ENCODE results near the gene PNPLA1.

The PNPLA1 gene

DNA sequence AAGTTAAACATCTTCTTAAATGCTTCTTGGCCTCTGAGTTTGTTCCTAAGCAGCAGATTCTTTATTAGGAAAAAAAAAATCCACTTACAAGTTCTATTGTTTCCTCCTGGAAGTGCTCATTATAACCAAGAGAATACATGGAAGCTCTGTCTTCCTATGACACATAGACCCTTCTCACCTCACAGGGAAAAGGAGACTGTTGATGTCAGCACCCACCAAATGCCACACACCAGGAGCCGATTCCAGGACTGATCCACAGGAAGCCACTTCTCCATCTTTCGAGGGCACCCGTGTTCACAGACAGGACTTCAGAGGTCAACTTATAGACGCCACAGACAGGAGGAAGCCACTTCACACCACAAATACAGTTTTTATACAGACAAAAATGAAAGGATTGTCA is 80.2 kb downstream of the PNPLA1 start:
- TF ChIP-seq, protein P1, sequence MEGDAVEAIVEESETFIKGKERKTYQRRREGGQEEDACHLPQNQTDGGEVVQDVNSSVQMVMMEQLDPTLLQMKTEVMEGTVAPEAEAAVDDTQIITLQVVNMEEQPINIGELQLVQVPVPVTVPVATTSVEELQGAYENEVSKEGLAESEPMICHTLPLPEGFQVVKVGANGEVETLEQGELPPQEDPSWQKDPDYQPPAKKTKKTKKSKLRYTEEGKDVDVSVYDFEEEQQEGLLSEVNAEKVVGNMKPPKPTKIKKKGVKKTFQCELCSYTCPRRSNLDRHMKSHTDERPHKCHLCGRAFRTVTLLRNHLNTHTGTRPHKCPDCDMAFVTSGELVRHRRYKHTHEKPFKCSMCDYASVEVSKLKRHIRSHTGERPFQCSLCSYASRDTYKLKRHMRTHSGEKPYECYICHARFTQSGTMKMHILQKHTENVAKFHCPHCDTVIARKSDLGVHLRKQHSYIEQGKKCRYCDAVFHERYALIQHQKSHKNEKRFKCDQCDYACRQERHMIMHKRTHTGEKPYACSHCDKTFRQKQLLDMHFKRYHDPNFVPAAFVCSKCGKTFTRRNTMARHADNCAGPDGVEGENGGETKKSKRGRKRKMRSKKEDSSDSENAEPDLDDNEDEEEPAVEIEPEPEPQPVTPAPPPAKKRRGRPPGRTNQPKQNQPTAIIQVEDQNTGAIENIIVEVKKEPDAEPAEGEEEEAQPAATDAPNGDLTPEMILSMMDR (IDR thresholded peaks at IDR 0.05; ENCODE audit: low read depth, low read length): no peak
- TF ChIP-seq EZH2phosphoT487 (IDR thresholded peaks at IDR 0.05; ENCODE audit: low read depth): no peak
- Histone ChIP-seq H3K27me3 (ENCODE audit: low read depth, low read length) (peaks cover 5% of the 10 kb centered on the region; the same call in 1 of the 2 replicates), H4K20me1 (ENCODE audit: insufficient read depth, low read length) (no peaks in the 10 kb centered on the region), H3K4me2 (ENCODE audit: low read length) (no peak overlapping the region), H2AFZ (ENCODE audit: low read depth, low read length) (no peak overlapping the region), H3K27ac (ENCODE audit: low read length) (no peak overlapping the region), H3K9ac (ENCODE audit: low read length) (no peak overlapping the region), H3K36me3 (replicated peaks; ENCODE audit: low read depth, low read length) (no peaks in the 10 kb centered on the region), H3K9me3 (ENCODE audit: insufficient read depth, low read length) (peaks cover 6% of the 10 kb centered on the region; the same call in 1 of the 2 replicates), H3K79me2 (ENCODE audit: low read length) (no peaks in the 10 kb centered on the region), H3K4me1 (ENCODE audit: low read length) (peaks cover 6% of the 10 kb centered on the region; the same call in 1 of the 2 replicates), H3K4me3 (ENCODE audit: low read length) (no peak overlapping the region)

DNA sequence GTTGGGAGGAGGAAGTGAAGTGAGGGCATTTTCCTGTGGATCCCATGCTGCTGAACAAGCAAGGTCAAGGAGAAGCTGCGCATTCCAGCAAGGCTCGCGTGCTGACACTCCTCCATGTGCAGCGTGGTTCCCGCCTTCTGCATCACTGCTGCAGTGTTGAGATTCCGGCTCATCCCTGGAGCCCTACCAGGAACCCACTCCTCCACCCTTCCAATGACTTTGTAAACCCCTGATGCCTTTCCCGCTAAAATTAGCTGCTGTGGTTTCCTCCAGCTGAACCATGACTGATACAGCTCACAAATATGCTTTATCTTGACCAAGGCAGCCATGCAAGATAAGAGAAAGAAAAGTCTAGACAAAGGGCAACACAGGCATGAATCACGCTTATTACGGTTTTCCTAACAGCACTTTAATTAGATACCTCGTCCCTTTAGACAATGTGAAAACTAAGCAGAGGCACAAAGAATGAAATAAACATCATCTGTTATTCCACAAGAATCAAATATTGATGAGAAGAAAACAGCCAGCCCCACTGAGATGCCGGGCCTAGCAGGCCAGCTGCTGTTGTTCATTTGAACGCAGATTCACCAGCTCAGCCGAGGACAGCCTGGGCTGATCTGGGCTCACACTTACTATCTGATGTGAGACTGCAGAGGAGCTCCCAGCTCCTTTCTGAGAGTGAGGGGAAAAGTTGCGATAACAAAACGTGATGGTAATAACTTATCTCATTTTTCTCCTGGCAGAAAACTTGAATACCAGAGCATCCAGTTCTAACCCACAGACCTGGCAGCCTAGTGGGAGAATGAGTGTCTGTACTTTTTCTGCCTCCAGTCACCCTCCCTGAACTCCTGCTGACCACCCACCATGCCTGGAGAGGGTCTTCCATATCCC is 81.1 kb downstream of the PNPLA1 start:
- no peak overlapping the region for H2AFZ ChIP-seq (ENCODE audit: low read depth, low read length)

DNA sequence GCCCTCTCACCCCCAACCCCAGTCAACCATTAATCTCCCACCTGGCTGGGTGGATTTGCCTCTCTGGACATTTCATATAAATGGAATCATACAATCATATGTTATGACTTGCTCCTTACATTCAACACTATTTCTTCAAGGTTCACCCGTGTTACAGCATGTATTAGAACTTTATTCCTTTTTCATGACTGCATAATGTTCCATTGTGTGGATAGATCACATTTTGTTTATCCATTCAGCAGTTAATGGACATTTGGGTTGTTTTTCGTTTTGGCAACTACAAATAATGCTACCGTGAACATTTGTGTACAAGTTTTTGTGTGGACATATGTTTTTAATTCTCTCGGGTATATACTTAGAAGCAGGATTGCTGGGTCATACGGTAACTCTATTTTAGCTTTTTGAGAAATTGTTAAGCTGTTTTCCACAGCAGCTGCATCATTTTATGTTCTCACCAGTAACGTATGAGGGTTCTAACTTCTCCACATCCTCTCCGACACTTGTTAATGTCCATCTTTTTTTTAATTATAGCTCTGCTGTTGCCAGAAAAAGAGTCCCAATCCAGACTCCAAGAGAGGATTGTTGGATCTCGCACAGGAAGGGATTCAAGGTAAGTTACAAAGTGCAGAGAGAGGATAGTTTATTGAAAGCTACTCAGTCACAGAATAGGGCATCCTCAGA is 82.8 kb downstream of the PNPLA1 start:
- no peak overlapping the region for H3K9ac ChIP-seq (ENCODE audit: low read length)
- no peak for TF ChIP-seq EZH2phosphoT487 (IDR thresholded peaks at IDR 0.05; ENCODE audit: low read depth)
- TF ChIP-seq, protein P1 (IDR thresholded peaks at IDR 0.05; ENCODE audit: low read depth, low read length): no peak
- H3K9me3 ChIP-seq (ENCODE audit: insufficient read depth, low read length): peaks cover 6% of the 10 kb centered on the region; the same call in 1 of the 2 replicates

More for the DNA sequence above, 81.1 kb downstream of the PNPLA1 start:
- Histone ChIP-seq H3K36me3 (replicated peaks; ENCODE audit: low read depth, low read length) (no peaks in the 10 kb centered on the region), H3K27ac (ENCODE audit: low read length) (no peak overlapping the region), H3K79me2 (ENCODE audit: low read length) (no peaks in the 10 kb centered on the region), H3K4me2 (ENCODE audit: low read length) (no peak overlapping the region), H3K27me3 (ENCODE audit: low read depth, low read length) (peaks cover 5% of the 10 kb centered on the region; the same call in 1 of the 2 replicates), H4K20me1 (ENCODE audit: insufficient read depth, low read length) (no peaks in the 10 kb centered on the region), H3K4me3 (ENCODE audit: low read length) (no peak overlapping the region), H3K9ac (ENCODE audit: low read length) (no peak overlapping the region), H3K4me1 (ENCODE audit: low read length) (peaks cover 7% of the 10 kb centered on the region; the same call in 1 of the 2 replicates), H3K9me3 (ENCODE audit: insufficient read depth, low read length) (peaks cover 6% of the 10 kb centered on the region; the same call in 1 of the 2 replicates)
- TF ChIP-seq, protein P1 (IDR thresholded peaks at IDR 0.05; ENCODE audit: low read depth, low read length): no peak
- TF ChIP-seq EZH2phosphoT487 (IDR thresholded peaks at IDR 0.05; ENCODE audit: low read depth): no peak

More for the DNA sequence above, 82.8 kb downstream of the PNPLA1 start:
- no peak overlapping the region for H2AFZ ChIP-seq (ENCODE audit: low read depth, low read length)
- H3K4me2 ChIP-seq (ENCODE audit: low read length): no peak overlapping the region
- H3K4me1 ChIP-seq (ENCODE audit: low read length): peaks cover 8% of the 10 kb centered on the region; the same call in 1 of the 2 replicates
- peaks cover 5% of the 10 kb centered on the region; the same call in 1 of the 2 replicates for H3K27me3 ChIP-seq (ENCODE audit: low read depth, low read length)
- H3K27ac ChIP-seq (ENCODE audit: low read length): no peak overlapping the region
- no peak overlapping the region for H3K4me3 ChIP-seq (ENCODE audit: low read length)
- H3K79me2 ChIP-seq (ENCODE audit: low read length): no peaks in the 10 kb centered on the region
- H3K36me3 ChIP-seq (replicated peaks; ENCODE audit: low read depth, low read length): no peaks in the 10 kb centered on the region
- no peaks in the 10 kb centered on the region for H4K20me1 ChIP-seq (ENCODE audit: insufficient read depth, low read length)

Measured in OCI-LY3 (cell line).